ENCODE measurements around the gene SF3B6. TPM values are rescaled to one million over a fixed set of nuclear protein-coding genes. Genes with fewer than 3 reads are reported as not detected.

SF3B6 gene
- total RNA-seq, 4 donors from 2014 or later = 91.3 to 150 (median 125) TPM

DNA sequence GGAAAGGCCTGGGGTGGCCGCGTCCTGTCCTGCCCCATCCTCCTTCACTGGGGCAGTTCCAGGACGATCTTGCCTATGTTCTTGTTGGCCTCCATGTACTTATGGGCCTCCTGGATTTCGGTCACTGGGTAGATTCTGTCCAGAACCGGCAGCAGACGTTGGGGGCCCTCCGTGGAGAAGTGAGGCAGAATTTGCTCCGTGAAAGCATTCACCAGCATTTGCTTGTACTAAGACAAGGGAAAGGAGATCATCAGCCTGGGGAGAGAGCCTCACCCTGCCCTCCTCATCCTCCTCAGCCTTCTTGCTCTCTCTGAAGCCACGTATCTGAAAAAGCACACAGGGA is 1.4 kb upstream of the SF3B6 start:
- H3K4me3 ChIP-seq = peak overlapping the region; percentile 60 to 86 (median 76)
- intact Hi-C loops (cut with DNase I) = loop anchor here (10.0 kb wide), 1 partner anchor 153 kb away; the partner anchor contains the start of gene ATAD2B
- no peak for DNase-seq
- H3K4me1 ChIP-seq = peaks cover 15 to 59% (median 15%) of the 10 kb centered on the region in 3 donors
- H3K27ac ChIP-seq = peak overlapping the region; percentile 97 to 100 (median 98)
- 2 to 10% methylated on average over 6 to 7 of the region's 9 CpGs for WGBS, 2 donors
- H3K9me3 ChIP-seq = no peaks in the 10 kb centered on the region
- TF ChIP-seq, protein P1, sequence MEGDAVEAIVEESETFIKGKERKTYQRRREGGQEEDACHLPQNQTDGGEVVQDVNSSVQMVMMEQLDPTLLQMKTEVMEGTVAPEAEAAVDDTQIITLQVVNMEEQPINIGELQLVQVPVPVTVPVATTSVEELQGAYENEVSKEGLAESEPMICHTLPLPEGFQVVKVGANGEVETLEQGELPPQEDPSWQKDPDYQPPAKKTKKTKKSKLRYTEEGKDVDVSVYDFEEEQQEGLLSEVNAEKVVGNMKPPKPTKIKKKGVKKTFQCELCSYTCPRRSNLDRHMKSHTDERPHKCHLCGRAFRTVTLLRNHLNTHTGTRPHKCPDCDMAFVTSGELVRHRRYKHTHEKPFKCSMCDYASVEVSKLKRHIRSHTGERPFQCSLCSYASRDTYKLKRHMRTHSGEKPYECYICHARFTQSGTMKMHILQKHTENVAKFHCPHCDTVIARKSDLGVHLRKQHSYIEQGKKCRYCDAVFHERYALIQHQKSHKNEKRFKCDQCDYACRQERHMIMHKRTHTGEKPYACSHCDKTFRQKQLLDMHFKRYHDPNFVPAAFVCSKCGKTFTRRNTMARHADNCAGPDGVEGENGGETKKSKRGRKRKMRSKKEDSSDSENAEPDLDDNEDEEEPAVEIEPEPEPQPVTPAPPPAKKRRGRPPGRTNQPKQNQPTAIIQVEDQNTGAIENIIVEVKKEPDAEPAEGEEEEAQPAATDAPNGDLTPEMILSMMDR (IDR thresholded peaks at IDR 0.05) = no peak
- no peak for TF ChIP-seq POLR2A (IDR thresholded peaks at IDR 0.05)
- no peaks in the 10 kb centered on the region for H3K27me3 ChIP-seq
- peaks cover 0 to 55% (median 7%) of the 10 kb centered on the region in 3 donors for H3K36me3 ChIP-seq

DNA sequence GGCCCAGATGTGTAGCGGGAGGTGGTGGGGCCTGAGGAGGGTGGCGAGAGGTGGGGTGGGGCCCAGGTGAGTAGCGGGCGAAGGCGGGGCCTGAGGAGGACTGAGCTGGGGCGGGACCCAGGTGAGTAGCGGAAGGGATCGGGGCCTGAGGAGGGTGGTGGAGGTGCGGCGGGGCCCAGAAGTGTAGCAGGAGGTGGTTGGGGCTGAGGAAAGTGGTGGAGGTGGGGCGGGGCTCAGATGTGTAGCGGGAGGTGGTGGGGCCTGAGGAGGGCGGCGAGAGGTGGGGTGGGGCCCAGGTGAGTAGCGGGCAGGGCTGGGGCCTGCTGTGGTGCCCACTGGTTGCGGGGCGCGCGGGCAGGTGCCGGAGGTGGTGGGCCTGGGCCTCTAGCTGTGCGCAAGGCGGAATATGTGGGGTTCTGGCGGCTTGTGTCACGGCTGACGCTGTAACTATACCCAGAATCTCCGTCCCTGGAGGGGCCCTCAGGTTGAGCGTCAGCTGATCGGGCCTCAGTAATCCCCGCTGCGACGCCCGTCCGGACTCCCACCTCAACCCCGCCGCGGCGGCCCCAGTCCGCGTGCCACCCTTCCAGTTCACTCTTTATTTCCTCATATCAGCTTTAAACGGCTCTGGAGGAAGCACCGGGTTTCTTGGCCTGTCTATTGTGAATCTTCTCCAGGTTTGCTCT is 866 bp upstream of the SF3B6 start:
- WGBS, 2 donors = 2% methylated on average over 29 to 37 of the region's 41 CpGs
- intact Hi-C loops (cut with DNase I) = loop anchor here (10.0 kb wide), 1 partner anchor 152 kb away; the partner anchor contains the start of gene ATAD2B
- TF ChIP-seq, protein P1 (IDR thresholded peaks at IDR 0.05) = no peak
- peak in 3 of 4 donors; percentile 28 to 55 (median 30) for TF ChIP-seq POLR2A (IDR thresholded peaks at IDR 0.05)
- Histone ChIP-seq H3K27ac (peak overlapping the region; percentile 97 to 100 (median 98)), H3K27me3 (no peaks in the 10 kb centered on the region), H3K4me3 (peak overlapping the region; percentile 60 to 86 (median 76)), H3K4me1 (peaks cover 15 to 54% (median 15%) of the 10 kb centered on the region in 3 donors), H3K36me3 (peaks cover 0 to 55% (median 7%) of the 10 kb centered on the region in 3 donors), H3K9me3 (no peaks in the 10 kb centered on the region)
- DNase-seq = no peak

DNA sequence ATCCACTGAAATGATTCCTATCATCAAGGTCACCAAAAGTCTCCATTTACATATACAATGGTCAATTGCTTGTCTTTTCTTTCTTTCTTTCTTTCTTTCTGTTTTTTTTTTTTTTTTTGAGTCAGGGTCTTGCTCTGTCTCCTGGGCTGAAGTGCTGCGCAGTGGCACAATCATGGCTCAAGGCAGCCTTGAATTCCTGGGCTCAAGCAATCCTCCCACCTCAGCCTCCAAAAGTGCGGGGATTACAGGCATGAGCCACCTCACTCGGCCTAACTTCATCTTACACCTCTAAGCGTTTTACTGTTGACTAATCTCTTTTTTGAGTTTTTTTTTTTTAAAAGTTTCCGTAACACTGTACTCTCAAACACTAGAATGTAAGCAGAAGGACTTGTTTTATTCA is 867 bp downstream of the SF3B6 start:
- Histone ChIP-seq H3K27me3 (no peaks in the 10 kb centered on the region), H3K36me3 (peaks cover 0 to 55% (median 0%) of the 10 kb centered on the region in 3 donors), H3K27ac (peak overlapping the region; percentile 97 to 100 (median 98)), H3K4me3 (peak overlapping the region; percentile 60 to 86 (median 76)), H3K4me1 (peaks cover 15 to 43% (median 15%) of the 10 kb centered on the region in 3 donors), H3K9me3 (no peaks in the 10 kb centered on the region)
- 42 to 54% methylated on average over 5 of the region's 5 CpGs for WGBS, 2 donors
- intact Hi-C loops (cut with DNase I) = loop anchor here (10.0 kb wide), 1 partner anchor 150 kb away; the partner anchor contains the start of gene ATAD2B
- TF ChIP-seq, protein P1 (IDR thresholded peaks at IDR 0.05) = no peak
- no peak for TF ChIP-seq POLR2A (IDR thresholded peaks at IDR 0.05)
- DNase-seq = no peak

DNA sequence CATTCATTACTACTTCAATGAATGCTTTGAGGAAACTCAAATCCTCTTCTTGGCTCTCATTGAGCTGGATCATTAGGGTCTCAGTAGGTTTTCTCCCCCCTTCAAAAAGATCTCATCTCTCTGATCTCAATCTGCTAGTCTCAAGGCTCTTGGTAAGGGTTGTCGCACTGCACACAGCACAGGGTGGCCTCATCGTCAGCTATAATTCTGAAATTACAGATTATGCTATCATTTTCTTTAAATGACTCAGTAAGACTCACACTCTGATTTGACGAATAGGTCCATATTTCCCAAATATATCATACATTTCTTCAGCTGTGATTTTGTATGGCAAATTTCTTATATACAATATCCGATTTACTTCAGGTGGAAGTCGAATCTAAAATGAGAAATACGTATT is 2.3 kb downstream of the SF3B6 start:
- TF ChIP-seq, protein P1 (IDR thresholded peaks at IDR 0.05) = no peak
- TF ChIP-seq POLR2A (IDR thresholded peaks at IDR 0.05) = no peak
- H3K36me3 ChIP-seq = peaks cover 5 to 55% (median 9%) of the 10 kb centered on the region in 3 donors
- peaks cover 15 to 41% (median 15%) of the 10 kb centered on the region in 3 donors for H3K4me1 ChIP-seq
- H3K27ac ChIP-seq = no peak overlapping the region
- no peak for DNase-seq
- WGBS, 2 donors = 83 to 88% methylated on average over 6 of the region's 6 CpGs
- no peaks in the 10 kb centered on the region for H3K9me3 ChIP-seq
- H3K27me3 ChIP-seq = no peaks in the 10 kb centered on the region
- intact Hi-C loops (cut with DNase I) = loop anchor here (10.0 kb wide), 1 partner anchor 149 kb away; the partner anchor contains the start of gene ATAD2B
- H3K4me3 ChIP-seq = no peak overlapping the region

DNA sequence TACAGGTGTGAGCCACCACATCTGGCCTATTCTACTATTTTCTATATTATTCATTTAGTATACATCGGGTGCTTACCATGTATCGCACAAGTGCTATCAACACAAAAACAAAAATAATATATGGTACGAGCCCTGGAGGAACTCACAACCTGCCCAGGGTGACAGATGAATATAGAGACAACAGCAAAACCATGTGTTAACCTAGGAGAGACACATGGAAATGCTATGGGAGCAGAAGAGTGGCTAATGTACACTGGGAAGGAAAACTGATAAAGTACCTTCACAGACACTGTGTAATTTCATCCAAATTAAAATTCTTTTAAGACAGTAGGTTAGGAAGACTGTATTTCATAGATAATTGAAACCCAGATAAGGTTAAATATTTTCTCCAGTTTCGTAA is 3.9 kb downstream of the SF3B6 start:
- H3K36me3 ChIP-seq = peaks cover 5 to 67% (median 9%) of the 10 kb centered on the region in 3 donors
- H3K27me3 ChIP-seq = no peaks in the 10 kb centered on the region
- peaks cover 5 to 26% (median 11%) of the 10 kb centered on the region in 3 donors for H3K4me1 ChIP-seq
- H3K27ac ChIP-seq = no peak overlapping the region
- 89 to 96% methylated on average over 4 of the region's 4 CpGs for WGBS, 2 donors
- intact Hi-C loops (cut with DNase I) = loop anchor here (10.0 kb wide), 1 partner anchor 147 kb away; the partner anchor contains the start of gene ATAD2B
- DNase-seq = no peak
- H3K9me3 ChIP-seq = no peaks in the 10 kb centered on the region
- TF ChIP-seq POLR2A (IDR thresholded peaks at IDR 0.05) = no peak
- TF ChIP-seq, protein P1 (IDR thresholded peaks at IDR 0.05) = no peak
- H3K4me3 ChIP-seq = no peak overlapping the region
